A673 (cell line): ENCODE measurements around the gene LRRC72. TPM values are rescaled to one million over a fixed set of nuclear protein-coding genes. Genes with fewer than 3 reads are reported as not detected.
"Not testable (repeated sequence)": the region's sequence is repeated elsewhere in the genome, so short reads cannot be mapped to it uniquely, and the experiment has no call there.

Experiments used
- BruUV-seq: library from RNA; stranded (reverse); fragments of 400-500 nt; replicated peaks from 2 replicates; lab custom pipeline; 2021; lab: Mats Ljungman, UMichigan
- CTCF ChIA-PET: fragments of 300-600 bp; sonication (Branson Sonifier 250); formaldehyde crosslinking; loops from one replicate; lab custom pipeline; 2022; ENCODE audit warnings: antibody characterized with exemption; lab: Charles Lee
- POLR2A ChIA-PET: fragments of 300-600 bp; sonication (Branson Sonifier 250); formaldehyde crosslinking; loops from one replicate; lab custom pipeline; 2022; ENCODE audit warnings: antibody characterized with exemption; ENCODE audit not compliant: low non-redundant PET; lab: Charles Lee
- DNase-seq: peaks from one replicate; pipeline ENCODE4 v3.0.0-alpha.2; 2015; ENCODE audit warnings: low spot score
- H3K27ac ChIP-seq: fragments of 200-600 bp; sonication (generic); 2 replicates; pipeline ENCODE4 v1.5.1; 2016; ENCODE audit warnings: mixed run types, low read depth, mild to moderate bottlenecking, mixed read lengths, antibody characterized with exemption, low read length; ENCODE audit not compliant: poor library complexity, severe bottlenecking
- H3K27me3 ChIP-seq: fragments of 200-600 bp; sonication (generic); replicated peaks from 2 replicates; pipeline ENCODE4 v1.6.1; 2017; ENCODE audit warnings: mixed run types, low read depth, mild to moderate bottlenecking, mixed read lengths, antibody characterized with exemption, low read length; ENCODE audit not compliant: insufficient read depth, poor library complexity
- H3K36me3 ChIP-seq: fragments of 200-600 bp; sonication (generic); 2 replicates; pipeline ENCODE4 v1.6.1; 2016; ENCODE audit warnings: mixed run types, mild to moderate bottlenecking, mixed read lengths, antibody characterized with exemption, low read length; ENCODE audit not compliant: insufficient read depth, poor library complexity, severe bottlenecking
- H3K4me1 ChIP-seq: fragments of 200-600 bp; sonication (generic); 2 replicates; pipeline ENCODE4 v1.6.1; 2017; ENCODE audit warnings: mixed run types, mild to moderate bottlenecking, mixed read lengths, antibody characterized with exemption, low read length; ENCODE audit not compliant: insufficient read depth, poor library complexity, severe bottlenecking
- H3K4me3 ChIP-seq: fragments of 200-600 bp; sonication (generic); 2 replicates; pipeline ENCODE4 v1.5.1; 2016; ENCODE audit warnings: low read depth, mixed run types, mild to moderate bottlenecking, mixed read lengths, low read length; ENCODE audit not compliant: poor library complexity, severe bottlenecking
- H3K9me3 ChIP-seq: fragments of 200-600 bp; sonication (generic); 2 replicates; pipeline ENCODE4 v1.6.1; 2016; ENCODE audit warnings: mixed run types, low read depth, mild to moderate bottlenecking, mixed read lengths, antibody characterized with exemption, low read length; ENCODE audit not compliant: poor library complexity, severe bottlenecking
- CTCF ChIP-seq: fragments of 300-800, 200-600 bp; sonication (generic); conservative IDR thresholded peaks from 2 replicates; pipeline ENCODE4 v1.5.1; 2017; ENCODE audit warnings: low read depth, mild to moderate bottlenecking, antibody characterized with exemption, low read length, moderate library complexity, mixed read lengths
- EZH2 ChIP-seq: fragments of 200-600 bp; sonication (generic); IDR thresholded peaks from 2 replicates; pipeline ENCODE4 v1.6.1; 2017; ENCODE audit warnings: borderline replicate concordance, low read depth, mild to moderate bottlenecking, mixed read lengths, antibody characterized with exemption, low read length; ENCODE audit not compliant: poor library complexity, severe bottlenecking
- intact Hi-C: fragments of 100-400 bp; cut with micrococcal nuclease; formaldehyde crosslinking; loops from one replicate; pipeline ENCODE4 v1.10.0; 2022; ENCODE audit not compliant: unreplicated experiment
- total RNA-seq: library from RNA; stranded (reverse); gene quantifications from 2 replicates; pipeline ENCODE4 v1.2.3, GENCODE V29; 2021

The LRRC72 gene
- total RNA-seq, 1 experiment from 2014 or later, result not detected

- Histone ChIP-seq H3K4me3 (no peak overlapping the region), H3K36me3 (no peaks in the 10 kb centered on the region), H3K27ac (no peak overlapping the region), H3K4me1 (no peaks in the 10 kb centered on the region), H3K27me3 (no peaks in the 10 kb centered on the region), H3K9me3 (no peaks in the 10 kb centered on the region)
- DNase-seq, result no peak
- TF ChIP-seq CTCF (no peak), EZH2 (no peak)
- no TSS peak for BruUV-seq
- POLR2A ChIA-PET, result no interaction called here
- CTCF ChIA-PET, result no interaction called here
- intact Hi-C loops, result no loop called here
Observed at GRCh38 chr7:16532272-16532671, 5.6 kb downstream of the LRRC72 start.

DNA sequence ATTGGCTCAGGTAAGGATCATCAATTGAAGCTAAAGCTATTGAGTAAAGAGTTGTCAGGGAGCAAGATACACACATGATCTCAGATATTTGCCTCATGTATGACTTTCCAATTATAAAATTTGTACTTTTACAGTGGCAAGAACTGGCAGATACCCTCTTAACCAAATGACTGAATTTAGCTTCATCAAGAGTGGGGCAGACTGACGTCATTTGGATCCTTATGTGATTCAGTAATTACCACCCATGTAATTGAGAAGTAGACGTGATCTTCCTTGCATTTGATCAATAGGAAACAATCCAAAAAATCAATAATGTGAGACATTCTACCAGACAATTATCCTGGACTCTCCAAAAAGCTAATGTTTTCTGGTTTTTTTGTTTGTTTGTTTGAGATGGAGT is 8.9 kb downstream of the LRRC72 start:
- ChIA-PET CTCF (no interaction called here), POLR2A (no interaction called here)
- Histone ChIP-seq H3K27ac (no peak overlapping the region), H3K27me3 (no peaks in the 10 kb centered on the region), H3K4me3 (no peak overlapping the region), H3K9me3 (no peaks in the 10 kb centered on the region), H3K4me1 (no peaks in the 10 kb centered on the region), H3K36me3 (no peaks in the 10 kb centered on the region)
- no peak for DNase-seq
- BruUV-seq, result no TSS peak
- intact Hi-C loops, result no loop called here
- TF ChIP-seq CTCF (no peak), EZH2 (no peak)

- H3K27ac ChIP-seq, CTCF ChIA-PET, H3K4me1 ChIP-seq, H3K9me3 ChIP-seq, BruUV-seq, POLR2A ChIA-PET, H3K36me3 ChIP-seq, DNase-seq, intact Hi-C loops, H3K4me3 ChIP-seq, H3K27me3 ChIP-seq: not testable (repeated sequence)
Observed at GRCh38 chr7:16540559-16540958, 13.9 kb downstream of the LRRC72 start.

DNA sequence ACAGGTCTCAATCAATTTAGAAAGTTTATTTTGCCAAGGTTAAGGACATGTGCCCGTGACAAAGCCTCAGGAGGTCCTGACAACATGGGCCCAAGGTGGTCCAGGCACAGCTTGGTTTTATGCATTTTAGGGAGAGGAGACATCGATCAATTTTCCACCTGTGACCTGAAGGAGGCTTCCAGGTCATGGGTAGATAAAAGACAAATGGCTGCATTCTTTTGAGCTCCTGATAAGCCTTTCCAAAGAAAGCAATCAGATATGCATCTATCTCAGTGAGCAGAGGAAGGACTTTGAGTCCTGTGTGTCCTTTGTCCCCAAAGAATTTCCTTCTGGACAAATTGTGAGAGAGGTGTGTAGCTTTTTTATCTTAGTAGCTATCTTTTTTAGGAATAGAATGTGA is 15.8 kb downstream of the LRRC72 start:
- ChIA-PET POLR2A (no interaction called here), CTCF (no interaction called here)
- Histone ChIP-seq H3K4me3 (no peak overlapping the region), H3K4me1 (no peaks in the 10 kb centered on the region), H3K36me3 (no peaks in the 10 kb centered on the region), H3K27ac (no peak overlapping the region), H3K9me3 (no peaks in the 10 kb centered on the region), H3K27me3 (no peaks in the 10 kb centered on the region)
- no TSS peak for BruUV-seq
- intact Hi-C loops, result no loop called here
- DNase-seq, result no peak
- TF ChIP-seq CTCF, result no peak
- no peak for TF ChIP-seq EZH2
